HepG2 (cell line): ENCODE data around the gene ATP11A. TPM values are rescaled to one million over a fixed set of nuclear protein-coding genes. Genes with fewer than 3 reads are reported as not detected.

Source experiments
- ATAC-seq: fragments of 200-7000 bp; cut with Tn5 transposase; 3 replicates; pipeline ENCODE4 v1.9.1; 2020; ENCODE audit warnings: mild to moderate bottlenecking, moderate library complexity
- BruUV-seq: library from RNA; stranded (reverse); fragments of 400-500 nt; replicated peaks from 2 replicates; lab custom pipeline; 2021; lab: Mats Ljungman, UMichigan
- CTCF ChIA-PET: fragments of 300-600 bp; formaldehyde crosslinking; extraction: SDS; loops from one replicate; lab custom pipeline; 2021; ENCODE audit warnings: low total read pairs, inconsistent platforms, low intra/inter-chr PET ratio; lab: Yijun Ruan, JAX
- POLR2A ChIA-PET: fragments of 350-600 bp; sonication (Branson Sonifier 250); formaldehyde crosslinking; loops from one replicate; lab custom pipeline; 2020; ENCODE audit warnings: antibody characterized with exemption, inconsistent platforms; lab: Yijun Ruan, JAX
- DNase-seq: peaks from one replicate; pipeline ENCODE4 v3.0.0-alpha.2; 2015; ENCODE audit warnings: low spot score
- FAIRE-seq: peaks from 3 replicates; lab custom pipeline; 2011; peaks lifted over from hg19 to GRCh38; lab: Jason Lieb, UNC
- H2AFZ ChIP-seq: one replicate; pipeline ENCODE4 v1.6.1; 2011; ENCODE audit warnings: low read length, inconsistent platforms
- H3K27ac ChIP-seq: fragments of 300-600 bp; 3 replicates; pipeline ENCODE4 v1.8.0; 2011; ENCODE audit warnings: mixed run types, mild to moderate bottlenecking, mixed read lengths, low read length, inconsistent platforms; ENCODE audit not compliant: insufficient read depth; ENCODE audit errors: extremely low read length
- H3K27me3 ChIP-seq, 2 experiments: fragments of 200-600 bp in 1 of 2; 2 replicates in 1 of 2; 3 replicates in 1 of 2; pipeline versions ENCODE4 v1.6.0 to v1.8.0; 2011; ENCODE audit warnings: low read length in 2 of 2, mild to moderate bottlenecking in 2 of 2, moderate library complexity in 2 of 2, inconsistent platforms in 1 of 2; ENCODE audit not compliant: insufficient read depth in 2 of 2, control insufficient read depth in 1 of 2
- H3K36me3 ChIP-seq, 2 experiments: fragments of 200-600 bp in 1 of 2; replicated peaks in 1 of 2; 2 replicates in 1 of 2; 3 replicates in 1 of 2; pipeline versions ENCODE4 v1.5.1 to v1.8.0; 2011; ENCODE audit warnings: low read length in 2 of 2, inconsistent platforms in 1 of 2; ENCODE audit not compliant: insufficient read depth in 2 of 2, control insufficient read depth in 1 of 2
- H3K4me1 ChIP-seq: 2 replicates; pipeline ENCODE4 v1.5.1; 2012; ENCODE audit warnings: low read length, inconsistent platforms; ENCODE audit not compliant: insufficient read depth
- H3K4me2 ChIP-seq: 2 replicates; pipeline ENCODE4 v1.6.0; 2011; ENCODE audit warnings: low read depth, low read length, inconsistent platforms
- H3K4me3 ChIP-seq, 3 experiments: fragments of 200-600 bp in 1 of 3; sonication (generic), shearing (Covaris generic) in 1 of 3; replicated peaks in 1 of 3; 2 replicates each; pipeline ENCODE4 v1.5.1; 2011 to 2016; ENCODE audit warnings: low read length in 3 of 3, inconsistent platforms in 2 of 3, low read depth in 2 of 3, mild to moderate bottlenecking in 2 of 3, control low read depth in 1 of 3, mixed read lengths in 1 of 3; ENCODE audit not compliant: insufficient read depth in 1 of 3
- H3K79me2 ChIP-seq: one replicate; pipeline ENCODE4 v1.6.1; 2011; ENCODE audit warnings: low read length, inconsistent platforms; ENCODE audit not compliant: insufficient read depth
- H3K9ac ChIP-seq: 2 replicates; pipeline ENCODE4 v1.6.0; 2011; ENCODE audit warnings: mild to moderate bottlenecking, low read depth, low read length, inconsistent platforms; ENCODE audit not compliant: insufficient read depth
- H3K9me3 ChIP-seq: 2 replicates; pipeline ENCODE4 v1.5.1; 2012; ENCODE audit warnings: mild to moderate bottlenecking, low read length
- H4K20me1 ChIP-seq: 2 replicates; pipeline ENCODE4 v1.6.0; 2011; ENCODE audit warnings: inconsistent platforms, mild to moderate bottlenecking, low read length, moderate library complexity; ENCODE audit not compliant: insufficient read depth
- FOXK1 ChIP-seq: sonication (generic); formaldehyde crosslinking; IDR thresholded peaks from 2 replicates; pipeline ENCODE4 v1.4.0; 2020; ENCODE audit warnings: low read depth, missing genetic modification reagents, borderline replicate concordance
- GPBP1L1 ChIP-seq: sonication (generic); formaldehyde crosslinking; IDR thresholded peaks from 2 replicates; pipeline ENCODE4 v1.5.0; 2020; ENCODE audit warnings: mild to moderate bottlenecking, missing genetic modification reagents
- IKZF4 ChIP-seq: sonication (generic); formaldehyde crosslinking; IDR thresholded peaks from 2 replicates; pipeline ENCODE4 v1.5.1; 2020; ENCODE audit warnings: borderline replicate concordance, mild to moderate bottlenecking, low read depth, missing genetic modification reagents; ENCODE audit errors: not compliant biosample characterization
- KLF16 ChIP-seq, 2 experiments: sonication (generic) in 1 of 2; formaldehyde crosslinking in 1 of 2; IDR thresholded peaks; 2 replicates each; pipeline versions ENCODE4 v1.6.1 to v1.8.0; 2016 to 2023; ENCODE audit warnings: missing genetic modification reagents in 2 of 2, missing compliant biosample characterization in 1 of 2
- MAFG ChIP-seq: sonication (generic); formaldehyde crosslinking; IDR thresholded peaks from 2 replicates; pipeline ENCODE4 v1.5.1; 2020; ENCODE audit warnings: mild to moderate bottlenecking, missing genetic modification reagents
- MLLT10 ChIP-seq: sonication (generic); formaldehyde crosslinking; IDR thresholded peaks from 2 replicates; pipeline ENCODE4 v1.4.0; 2020; ENCODE audit warnings: missing genetic modification reagents
- NFRKB ChIP-seq: fragments of 450-650 bp; IDR thresholded peaks from 2 replicates; pipeline ENCODE4 v1.6.1; 2017
- NRL ChIP-seq: sonication (generic); formaldehyde crosslinking; IDR thresholded peaks from 2 replicates; pipeline ENCODE4 v1.5.0; 2020; ENCODE audit warnings: missing genetic modification reagents, mild to moderate bottlenecking, moderate library complexity, borderline replicate concordance
- SAP130 ChIP-seq: IDR thresholded peaks from 2 replicates; pipeline ENCODE4 v1.6.1; 2016; ENCODE audit warnings: low read depth
- TCF7 ChIP-seq: sonication (generic); IDR thresholded peaks from 2 replicates; pipeline ENCODE4 v1.6.1; 2016; ENCODE audit warnings: antibody characterized with exemption, low read depth
- ZNF562 ChIP-seq: sonication (generic); formaldehyde crosslinking; IDR thresholded peaks from 2 replicates; pipeline ENCODE4 v1.8.0; 2022; ENCODE audit warnings: missing genetic modification reagents, borderline replicate concordance
- ZNF576 ChIP-seq: sonication (generic); formaldehyde crosslinking; IDR thresholded peaks from 2 replicates; pipeline ENCODE4 v1.4.0; 2020; ENCODE audit warnings: mild to moderate bottlenecking, missing genetic modification reagents
- WGBS: methylation state at CpG from one replicate; pipeline ENCODE4 v1.1.6; 2017; ENCODE audit warnings: low lambda C conversion rate; 5-methylcytosine and 5-hydroxymethylcytosine counted together
- in situ Hi-C: cut with HindIII; loops from 2 replicates; pipeline ENCODE4 v1.10.0; 2017; ENCODE audit warnings: low pct_unique_long_range_greater_than_20kb; ENCODE audit not compliant: extremely low pct_ligation_motif_present
- intact Hi-C: fragments of 100-400 bp; cut with micrococcal nuclease; formaldehyde crosslinking; loops from one replicate; pipeline ENCODE4 v1.10.0; 2022; ENCODE audit not compliant: unreplicated experiment
- polyA plus RNA-seq, 8 experiments: library from polyadenylated mRNA; depleted of rRNA in 3 of 8; stranded (reverse) in 7 of 8; unstranded in 1 of 8; fragments of >200 nt; fragmentation: Illumina TruSeq in 4 of 8; extraction: Trizol in 4 of 8; gene quantifications; 2 replicates each; pipeline versions ENCODE4 v1.2.1 to v1.2.3, GENCODE V29; 2011 to 2016; ENCODE audit warnings: low read depth in 4 of 8, missing spikeins in 1 of 8, mixed read lengths in 1 of 8; ENCODE audit not compliant: insufficient read depth in 1 of 8
- total RNA-seq, 5 experiments: library from RNA; depleted of rRNA; stranded (reverse); fragments of >200 nt; fragmentation: Illumina TruSeq; extraction: Trizol; gene quantifications; 2 replicates each; pipeline ENCODE4 v1.2.3, GENCODE V29; 2016; ENCODE audit warnings: low read depth in 1 of 5
- TF ChIP-seq, protein P1 (sequence below): sonication (generic); formaldehyde crosslinking; IDR thresholded peaks from 2 replicates; pipeline ENCODE4 v1.4.0; 2020; ENCODE audit warnings: missing genetic modification reagents, mild to moderate bottlenecking, borderline replicate concordance
- TF ChIP-seq, protein P2 (sequence below): sonication (generic); formaldehyde crosslinking; IDR thresholded peaks from 2 replicates; pipeline ENCODE4 v1.4.0; 2020; ENCODE audit warnings: missing genetic modification reagents

Gene ATP11A
- total and polyA plus RNA-seq, 2 of the 13 experiments (the other 11 are each of a cell fraction or from before 2014, with no cell fraction given) = 18.4 to 20.1 TPM

- no peak for TF ChIP-seq GPBP1L1 (CRISPR knock-in tag)
- TF ChIP-seq ZNF562 (CRISPR knock-in tag) = no peak
- TF ChIP-seq SAP130 (CRISPR knock-in tag) = no peak
- TF ChIP-seq, protein P1, sequence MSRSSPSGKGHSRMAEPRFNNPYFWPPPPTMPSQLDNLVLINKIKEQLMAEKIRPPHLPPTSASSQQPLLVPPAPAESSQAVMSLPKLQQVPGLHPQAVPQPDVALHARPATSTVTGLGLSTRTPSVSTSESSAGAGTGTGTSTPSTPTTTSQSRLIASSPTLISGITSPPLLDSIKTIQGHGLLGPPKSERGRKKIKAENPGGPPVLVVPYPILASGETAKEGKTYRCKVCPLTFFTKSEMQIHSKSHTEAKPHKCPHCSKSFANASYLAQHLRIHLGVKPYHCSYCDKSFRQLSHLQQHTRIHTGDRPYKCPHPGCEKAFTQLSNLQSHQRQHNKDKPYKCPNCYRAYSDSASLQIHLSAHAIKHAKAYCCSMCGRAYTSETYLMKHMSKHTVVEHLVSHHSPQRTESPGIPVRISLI (CRISPR knock-in tag) = no peak
Observed at GRCh38 chr13:112783978-112784371, 94.1 kb downstream of the ATP11A start (continued).

- peaks cover 34% of the 10 kb centered on the region for H4K20me1 ChIP-seq
- BruUV-seq = no TSS peak
- ATAC-seq (no peak; the same call in 2 of the 3 replicates), DNase-seq (no peak), FAIRE-seq (no peak)
- peaks cover 12 to 28% of the 10 kb centered on the region in 2 experiments; a peak in 4 of 5 replicates for H3K36me3 ChIP-seq
- no peak overlapping the region for H3K27ac ChIP-seq
- H3K9me3 ChIP-seq = no peaks in the 10 kb centered on the region
- CTCF ChIA-PET = no interaction called here
- H2AFZ ChIP-seq = no peak overlapping the region
- intact Hi-C loops = no loop called here
- in situ Hi-C loops = no loop called here
- WGBS = 96% methylated on average over 23 of the region's 29 CpGs
- no peak overlapping the region for H3K4me3 ChIP-seq
- H3K27me3 ChIP-seq = no peaks in the 10 kb centered on the region
- H3K79me2 ChIP-seq = peaks cover 33% of the 10 kb centered on the region
- POLR2A ChIA-PET = no interaction called here
- no peaks in the 10 kb centered on the region for H3K4me1 ChIP-seq
- no peak overlapping the region for H3K4me2 ChIP-seq
- no peak overlapping the region for H3K9ac ChIP-seq
- TF ChIP-seq, protein P2, sequence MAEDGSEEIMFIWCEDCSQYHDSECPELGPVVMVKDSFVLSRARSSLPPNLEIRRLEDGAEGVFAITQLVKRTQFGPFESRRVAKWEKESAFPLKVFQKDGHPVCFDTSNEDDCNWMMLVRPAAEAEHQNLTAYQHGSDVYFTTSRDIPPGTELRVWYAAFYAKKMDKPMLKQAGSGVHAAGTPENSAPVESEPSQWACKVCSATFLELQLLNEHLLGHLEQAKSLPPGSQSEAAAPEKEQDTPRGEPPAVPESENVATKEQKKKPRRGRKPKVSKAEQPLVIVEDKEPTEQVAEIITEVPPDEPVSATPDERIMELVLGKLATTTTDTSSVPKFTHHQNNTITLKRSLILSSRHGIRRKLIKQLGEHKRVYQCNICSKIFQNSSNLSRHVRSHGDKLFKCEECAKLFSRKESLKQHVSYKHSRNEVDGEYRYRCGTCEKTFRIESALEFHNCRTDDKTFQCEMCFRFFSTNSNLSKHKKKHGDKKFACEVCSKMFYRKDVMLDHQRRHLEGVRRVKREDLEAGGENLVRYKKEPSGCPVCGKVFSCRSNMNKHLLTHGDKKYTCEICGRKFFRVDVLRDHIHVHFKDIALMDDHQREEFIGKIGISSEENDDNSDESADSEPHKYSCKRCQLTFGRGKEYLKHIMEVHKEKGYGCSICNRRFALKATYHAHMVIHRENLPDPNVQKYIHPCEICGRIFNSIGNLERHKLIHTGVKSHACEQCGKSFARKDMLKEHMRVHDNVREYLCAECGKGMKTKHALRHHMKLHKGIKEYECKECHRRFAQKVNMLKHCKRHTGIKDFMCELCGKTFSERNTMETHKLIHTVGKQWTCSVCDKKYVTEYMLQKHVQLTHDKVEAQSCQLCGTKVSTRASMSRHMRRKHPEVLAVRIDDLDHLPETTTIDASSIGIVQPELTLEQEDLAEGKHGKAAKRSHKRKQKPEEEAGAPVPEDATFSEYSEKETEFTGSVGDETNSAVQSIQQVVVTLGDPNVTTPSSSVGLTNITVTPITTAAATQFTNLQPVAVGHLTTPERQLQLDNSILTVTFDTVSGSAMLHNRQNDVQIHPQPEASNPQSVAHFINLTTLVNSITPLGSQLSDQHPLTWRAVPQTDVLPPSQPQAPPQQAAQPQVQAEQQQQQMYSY (CRISPR knock-in tag) = no peak
- no peak for TF ChIP-seq IKZF4 (CRISPR knock-in tag)
- no peak for TF ChIP-seq NRL (CRISPR knock-in tag)
- no peak for TF ChIP-seq ZNF576 (CRISPR knock-in tag)
- TF ChIP-seq MAFG (CRISPR knock-in tag) = no peak
- TF ChIP-seq KLF16 (CRISPR knock-in tag; IDR thresholded peaks at IDR 0.05) = no peak
- TF ChIP-seq MLLT10 (CRISPR knock-in tag) = no peak
- TF ChIP-seq NFRKB = no peak
- TF ChIP-seq TCF7 = no peak
- no peak for TF ChIP-seq FOXK1 (CRISPR knock-in tag)
Observed at GRCh38 chr13:112784811-112785482, 95.1 kb downstream of the ATP11A start.
